ENCODE measurements around the gene SMURF1.
"Not testable (repeated sequence)": the region's sequence is repeated elsewhere in the genome, so short reads cannot be mapped to it uniquely, and the experiment has no call there.

GRCh38 chr7:99103836-99104235, 40.1 kb downstream of the SMURF1 start:
- TF ChIP-seq CTCF (conservative IDR thresholded peaks at IDR 0.05 in 1 of 2, IDR thresholded peaks at IDR 0.05 in 1 of 2; ENCODE audit: low read depth in 1 of 2, low read length in 2 of 2); EZH2 (IDR thresholded peaks at IDR 0.05; ENCODE audit: low read length, missing control alignments): not testable (repeated sequence)
